Measurements from ENCODE around the gene GTF2E1. TPM values are rescaled to one million over a fixed set of nuclear protein-coding genes. Genes with fewer than 3 reads are reported as not detected.
"Not testable (repeated sequence)": the region's sequence is repeated elsewhere in the genome, so short reads cannot be mapped to it uniquely, and the experiment has no call there.

The GTF2E1 gene
- total and polyA plus RNA-seq, 5 donors, result 4.9 to 13.9 (median 11.4) TPM

GRCh38 chr3:120756061-120756460, 13.5 kb downstream of the GTF2E1 start:
- H3K27me3 ChIP-seq (ENCODE audit: control insufficient read depth, insufficient read depth), result no peaks in the 10 kb centered on the region
- intact Hi-C loops (cut with DNase I), result no loop called here
- ATAC-seq (no peak), DNase-seq (no peak)
- no peaks in the 10 kb centered on the region for H3K9me3 ChIP-seq (ENCODE audit: control insufficient read depth, low read length)
- 79% methylated on average over 2 of the region's 2 CpGs for WGBS
- no peak overlapping the region for H3K27ac ChIP-seq (ENCODE audit: low read length)
- no peaks in the 10 kb centered on the region for H3K4me1 ChIP-seq (ENCODE audit: control insufficient read depth, insufficient read depth, low read length)
- no peak overlapping the region for H3K4me3 ChIP-seq (ENCODE audit: low read length)

DNA sequence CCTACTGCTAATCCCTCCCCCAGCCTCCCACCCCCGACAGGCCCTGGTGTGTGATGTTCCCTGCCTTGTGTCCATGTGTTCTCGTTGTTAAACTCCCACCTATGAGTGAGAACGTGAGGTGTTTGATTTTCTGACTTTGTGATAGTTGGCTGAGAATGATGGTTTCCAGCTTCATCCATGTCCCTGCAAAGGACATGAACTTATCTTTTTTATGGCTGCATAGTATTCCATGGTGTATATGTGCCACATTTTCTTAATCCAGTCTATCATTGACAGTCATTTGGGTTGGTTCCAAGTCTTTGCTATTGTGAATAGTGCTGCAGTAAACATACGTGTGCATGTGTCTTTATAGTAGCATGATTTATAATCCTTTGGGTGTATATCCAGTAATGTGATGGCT, 16.0 kb downstream of the GTF2E1 start:
- H3K27me3 ChIP-seq (ENCODE audit: control insufficient read depth, insufficient read depth); DNase-seq; H3K4me1 ChIP-seq (ENCODE audit: control insufficient read depth, insufficient read depth, low read length); H3K27ac ChIP-seq (ENCODE audit: low read length); intact Hi-C loops (cut with DNase I); ATAC-seq; H3K9me3 ChIP-seq (ENCODE audit: control insufficient read depth, low read length); H3K4me3 ChIP-seq (ENCODE audit: low read length): not testable (repeated sequence)
- 89% methylated on average over 4 of the region's 4 CpGs for WGBS

DNA sequence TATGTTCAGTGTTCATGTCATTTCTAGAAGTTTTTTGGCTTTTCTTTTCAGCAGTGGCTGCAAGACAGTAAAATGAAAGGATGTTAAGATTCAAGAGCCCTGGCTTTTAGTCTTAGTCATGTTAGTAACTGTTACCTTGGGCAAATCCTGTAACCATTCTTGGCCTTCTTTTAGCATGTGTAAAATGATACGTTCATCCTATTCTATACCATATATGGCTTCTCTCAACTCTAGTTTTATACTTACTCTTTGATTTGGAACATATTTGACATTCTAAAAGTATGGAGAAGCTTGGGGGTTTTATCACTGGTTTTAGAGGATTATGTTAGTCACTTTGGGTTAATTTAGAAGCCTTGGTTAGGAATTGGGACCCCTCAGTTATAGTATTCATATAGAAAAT, 20.1 kb downstream of the GTF2E1 start:
- H3K27ac ChIP-seq (ENCODE audit: low read length), result no peak overlapping the region
- no peak overlapping the region for H3K4me3 ChIP-seq (ENCODE audit: low read length)
- intact Hi-C loops (cut with DNase I), result no loop called here
- H3K9me3 ChIP-seq (ENCODE audit: control insufficient read depth, low read length), result no peaks in the 10 kb centered on the region
- no peaks in the 10 kb centered on the region for H3K4me1 ChIP-seq (ENCODE audit: control insufficient read depth, insufficient read depth, low read length)
- ATAC-seq (no peak), DNase-seq (no peak)
- H3K27me3 ChIP-seq (ENCODE audit: control insufficient read depth, insufficient read depth), result no peaks in the 10 kb centered on the region
- WGBS, result 82% methylated on average over 1 of the region's 1 CpG

- no peaks in the 10 kb centered on the region for H3K27me3 ChIP-seq (ENCODE audit: control insufficient read depth, insufficient read depth)
- no peaks in the 10 kb centered on the region for H3K4me1 ChIP-seq (ENCODE audit: control insufficient read depth, insufficient read depth, low read length)
- no peaks in the 10 kb centered on the region for H3K9me3 ChIP-seq (ENCODE audit: control insufficient read depth, low read length)
- no peak overlapping the region for H3K27ac ChIP-seq (ENCODE audit: low read length)
- ATAC-seq, result no peak
- DNase-seq, result no peak
- intact Hi-C loops (cut with DNase I), result no loop called here
- WGBS, result 58% methylated on average over 1 of the region's 1 CpG
- no peak overlapping the region for H3K4me3 ChIP-seq (ENCODE audit: low read length)
Observed at GRCh38 chr3:120763601-120764000, 21.1 kb downstream of the GTF2E1 start.

DNA sequence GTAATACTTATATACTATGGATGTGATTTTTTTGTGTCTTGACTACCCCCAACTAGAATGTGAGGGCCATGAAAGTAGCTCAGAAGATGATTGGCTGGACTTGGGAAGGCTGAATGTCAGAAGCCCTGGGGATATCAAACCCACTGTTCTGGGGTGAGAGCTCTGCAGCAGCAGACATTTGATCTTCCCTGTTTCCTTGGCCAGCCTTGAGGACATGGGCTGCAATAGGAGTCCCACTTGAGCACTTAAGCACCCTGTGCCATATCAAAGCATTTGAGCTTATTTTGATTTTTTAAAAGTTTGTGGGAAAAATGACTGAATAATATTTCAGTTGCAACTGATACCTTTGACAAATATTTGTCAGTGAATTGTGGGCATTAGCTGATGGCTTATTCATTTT, 21.7 kb downstream of the GTF2E1 start:
- Histone ChIP-seq H3K4me3 (ENCODE audit: low read length) (no peak overlapping the region), H3K27ac (ENCODE audit: low read length) (no peak overlapping the region), H3K27me3 (ENCODE audit: control insufficient read depth, insufficient read depth) (no peaks in the 10 kb centered on the region), H3K9me3 (ENCODE audit: control insufficient read depth, low read length) (no peaks in the 10 kb centered on the region), H3K4me1 (ENCODE audit: control insufficient read depth, insufficient read depth, low read length) (no peaks in the 10 kb centered on the region)
- DNase-seq (no peak), ATAC-seq (no peak)
- intact Hi-C loops (cut with DNase I), result no loop called here

DNA sequence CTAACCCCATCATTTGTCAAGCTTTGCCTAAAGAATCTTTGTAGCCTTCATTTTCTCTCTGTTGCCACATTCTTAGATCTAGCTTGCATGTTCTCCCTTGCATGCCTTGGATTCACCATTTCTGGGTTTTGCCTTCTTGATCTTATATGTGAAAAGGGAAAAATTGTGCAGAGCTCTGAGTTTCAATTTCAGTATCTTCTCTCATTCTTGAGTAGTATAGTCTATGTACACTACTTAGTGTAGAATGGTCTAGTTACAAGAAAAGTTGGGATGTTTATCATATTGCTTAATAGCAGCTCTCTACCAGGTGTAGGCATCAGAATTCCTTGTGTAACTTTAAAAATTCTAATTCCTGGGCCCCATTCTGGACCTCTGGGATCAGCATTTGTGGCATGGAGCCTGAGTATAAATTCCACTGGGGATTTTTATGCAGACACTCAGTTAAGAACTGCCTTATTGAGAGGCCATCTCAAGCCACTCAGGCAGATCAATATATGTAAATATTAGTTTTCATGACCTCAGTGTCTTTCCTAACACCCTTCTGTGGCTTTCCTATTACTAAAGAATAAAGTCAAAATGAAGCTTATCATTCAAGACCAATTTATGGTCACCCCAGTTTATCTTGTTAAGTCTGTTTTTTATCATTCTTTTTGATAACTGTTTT, 23.4 kb downstream of the GTF2E1 start:
- no peak for DNase-seq
- Histone ChIP-seq H3K9me3 (ENCODE audit: control insufficient read depth, low read length) (no peaks in the 10 kb centered on the region), H3K27me3 (ENCODE audit: control insufficient read depth, insufficient read depth) (no peaks in the 10 kb centered on the region), H3K27ac (ENCODE audit: low read length) (no peak overlapping the region), H3K4me1 (ENCODE audit: control insufficient read depth, insufficient read depth, low read length) (no peaks in the 10 kb centered on the region), H3K4me3 (ENCODE audit: low read length) (no peak overlapping the region)
- intact Hi-C loops (cut with DNase I), result no loop called here
- no peak for ATAC-seq

DNA sequence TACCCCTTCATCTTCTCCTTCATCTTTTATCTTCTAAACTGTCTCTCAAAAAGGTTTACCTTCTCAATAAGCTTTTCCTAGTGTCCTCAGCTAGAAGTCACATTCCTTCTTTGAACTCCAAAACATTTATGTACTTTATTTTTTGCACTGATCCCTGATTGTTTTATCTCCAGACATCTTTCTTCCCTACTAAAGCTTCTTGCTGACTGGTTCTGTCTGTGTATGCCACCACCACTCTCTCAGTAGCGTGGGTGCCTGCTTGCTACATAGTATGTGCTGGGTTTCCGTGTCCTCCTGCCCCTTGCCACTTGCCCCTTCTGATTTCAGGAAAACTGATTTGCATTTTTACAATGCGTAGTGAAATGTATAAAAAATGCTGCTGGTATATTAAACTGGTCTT, 24.0 kb downstream of the GTF2E1 start:
- intact Hi-C loops (cut with DNase I), result no loop called here
- ATAC-seq, result no peak
- H3K4me3 ChIP-seq (ENCODE audit: low read length), result no peak overlapping the region
- no peak overlapping the region for H3K27ac ChIP-seq (ENCODE audit: low read length)
- H3K4me1 ChIP-seq (ENCODE audit: control insufficient read depth, insufficient read depth, low read length), result no peaks in the 10 kb centered on the region
- no peaks in the 10 kb centered on the region for H3K27me3 ChIP-seq (ENCODE audit: control insufficient read depth, insufficient read depth)
- no peak for DNase-seq
- H3K9me3 ChIP-seq (ENCODE audit: control insufficient read depth, low read length), result no peaks in the 10 kb centered on the region
- 90% methylated on average over 3 of the region's 3 CpGs for WGBS

- no peaks in the 10 kb centered on the region for H3K4me1 ChIP-seq (ENCODE audit: control insufficient read depth, insufficient read depth, low read length)
- no peak for ATAC-seq
- 49% methylated on average over 1 of the region's 1 CpG for whole genome bisulfite sequencing
- intact Hi-C loops (cut with DNase I), result no loop called here
- DNase-seq, result no peak
- no peak overlapping the region for H3K4me3 ChIP-seq (ENCODE audit: low read length)
- H3K27ac ChIP-seq (ENCODE audit: low read length), result no peak overlapping the region
- no peaks in the 10 kb centered on the region for H3K27me3 ChIP-seq (ENCODE audit: control insufficient read depth, insufficient read depth)
- H3K9me3 ChIP-seq (ENCODE audit: control insufficient read depth, low read length), result no peaks in the 10 kb centered on the region
Observed at GRCh38 chr3:120767106-120767505, 24.6 kb downstream of the GTF2E1 start.

DNA sequence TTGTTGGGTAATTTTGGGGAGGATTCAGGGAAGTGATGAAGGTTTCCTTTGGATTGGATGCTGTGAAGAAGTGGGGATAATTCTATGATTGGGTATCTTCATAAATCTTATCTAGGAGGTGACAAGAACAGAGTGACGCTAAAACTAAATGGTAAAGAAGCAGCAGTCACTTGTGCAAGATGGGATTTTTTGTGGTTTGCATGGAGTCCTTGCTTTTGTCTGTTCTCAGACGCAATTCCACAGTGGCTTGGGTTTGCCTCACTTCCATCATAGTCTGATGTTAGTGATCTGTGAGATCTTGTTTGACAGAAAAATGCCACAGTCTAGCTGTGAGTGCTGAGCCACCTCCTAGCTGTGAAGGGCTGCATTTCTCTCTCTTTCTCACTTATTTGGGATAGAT, 26.9 kb downstream of the GTF2E1 start:
- intact Hi-C loops (cut with DNase I), result no loop called here
- DNase-seq, result no peak
- H3K4me1 ChIP-seq (ENCODE audit: control insufficient read depth, insufficient read depth, low read length), result no peaks in the 10 kb centered on the region
- no peak for ATAC-seq
- H3K27ac ChIP-seq (ENCODE audit: low read length), result no peak overlapping the region
- H3K27me3 ChIP-seq (ENCODE audit: control insufficient read depth, insufficient read depth), result no peaks in the 10 kb centered on the region
- WGBS, result 94% methylated on average over 2 of the region's 2 CpGs
- no peaks in the 10 kb centered on the region for H3K9me3 ChIP-seq (ENCODE audit: control insufficient read depth, low read length)
- no peak overlapping the region for H3K4me3 ChIP-seq (ENCODE audit: low read length)

- Histone ChIP-seq H3K4me3 (ENCODE audit: low read length) (no peak overlapping the region), H3K27ac (ENCODE audit: low read length) (no peak overlapping the region), H3K27me3 (ENCODE audit: control insufficient read depth, insufficient read depth) (no peaks in the 10 kb centered on the region), H3K4me1 (ENCODE audit: control insufficient read depth, insufficient read depth, low read length) (no peaks in the 10 kb centered on the region), H3K9me3 (ENCODE audit: control insufficient read depth, low read length) (no peaks in the 10 kb centered on the region)
- DNase-seq (no peak), ATAC-seq (no peak)
- WGBS, result 94% methylated on average over 4 of the region's 4 CpGs
- intact Hi-C loops (cut with DNase I), result no loop called here
Observed at GRCh38 chr3:120770891-120771290, 28.3 kb downstream of the GTF2E1 start.

DNA sequence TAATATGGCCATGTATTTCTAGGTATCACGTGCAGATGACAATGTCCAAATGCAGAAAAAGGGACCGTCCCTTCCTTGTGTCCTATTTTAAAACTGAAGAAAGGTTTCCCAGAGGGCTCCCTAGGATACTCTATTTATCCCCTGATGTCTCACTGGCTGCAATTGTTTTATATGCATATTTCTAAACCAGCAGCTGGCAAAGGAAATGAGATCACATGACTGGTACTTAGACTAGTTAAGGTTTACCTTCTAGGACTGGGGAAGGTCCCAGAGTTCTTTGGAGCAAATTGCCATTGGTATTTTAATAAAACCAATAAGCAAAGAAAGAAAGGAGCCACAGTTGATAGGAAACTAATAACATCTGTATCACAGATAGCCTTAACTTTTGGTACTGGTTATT, 29.5 kb downstream of the GTF2E1 start:
- H3K4me1 ChIP-seq (ENCODE audit: control insufficient read depth, insufficient read depth, low read length), result no peaks in the 10 kb centered on the region
- no peak overlapping the region for H3K4me3 ChIP-seq (ENCODE audit: low read length)
- ATAC-seq, result no peak
- H3K27me3 ChIP-seq (ENCODE audit: control insufficient read depth, insufficient read depth), result no peaks in the 10 kb centered on the region
- 52% methylated on average over 2 of the region's 2 CpGs for WGBS
- H3K9me3 ChIP-seq (ENCODE audit: control insufficient read depth, low read length), result no peaks in the 10 kb centered on the region
- no peak for DNase-seq
- no peak overlapping the region for H3K27ac ChIP-seq (ENCODE audit: low read length)
- intact Hi-C loops (cut with DNase I), result no loop called here

- ATAC-seq (no peak), DNase-seq (no peak)
- Histone ChIP-seq H3K27ac (ENCODE audit: low read length) (no peak overlapping the region), H3K4me1 (ENCODE audit: control insufficient read depth, insufficient read depth, low read length) (no peaks in the 10 kb centered on the region), H3K27me3 (ENCODE audit: control insufficient read depth, insufficient read depth) (no peaks in the 10 kb centered on the region), H3K9me3 (ENCODE audit: control insufficient read depth, low read length) (no peaks in the 10 kb centered on the region), H3K4me3 (ENCODE audit: low read length) (no peak overlapping the region)
- intact Hi-C loops (cut with DNase I), result no loop called here
Observed at GRCh38 chr3:120773932-120774331, 31.4 kb downstream of the GTF2E1 start.

All from right cardiac atrium (tissue), 5 donors.